Lung (tissue), 12 donors: ENCODE results near the gene C2orf76. TPM values are rescaled to one million over a fixed set of nuclear protein-coding genes. Genes with fewer than 3 reads are reported as not detected.
A peak's percentile ranks its signal among the peaks of the same experiment; 100 is the strongest.

ENCODE experiments used
- ATAC-seq: fragments of 200-7000 bp; cut with Tn5 transposase; one replicate; pipeline ENCODE4 v1.9.1; 2020; ENCODE audit warnings: moderate number of reproducible peaks; ENCODE audit not compliant: insufficient read depth, low FRiP score
- DNase-seq, 3 donors: peaks; one replicate each; pipeline ENCODE4 v3.0.0-alpha.2; 2013 to 2017
- H3K27ac ChIP-seq, 2 donors: one replicate each; pipeline ENCODE4 v1.5.1; 2013; ENCODE audit warnings: mild to moderate bottlenecking in 2 of 2, moderate library complexity in 2 of 2, control low read depth in 1 of 2, inconsistent platforms in 1 of 2, low read depth in 1 of 2, low read length in 1 of 2
- H3K27me3 ChIP-seq, 3 donors: one replicate each; pipeline ENCODE4 v1.5.1; 2013; ENCODE audit warnings: low read length in 2 of 3; ENCODE audit not compliant: control insufficient read depth in 3 of 3, insufficient read depth in 3 of 3
- H3K36me3 ChIP-seq, 4 donors: one replicate each; pipeline ENCODE4 v1.5.1; 2013; ENCODE audit warnings: low read length in 4 of 4, mild to moderate bottlenecking in 1 of 4, moderate library complexity in 1 of 4; ENCODE audit not compliant: control insufficient read depth in 4 of 4, insufficient read depth in 4 of 4
- H3K4me1 ChIP-seq, 5 donors: one replicate each; pipeline ENCODE4 v1.5.1; 2013; ENCODE audit warnings: low read length in 5 of 5, mild to moderate bottlenecking in 2 of 5, moderate library complexity in 1 of 5; ENCODE audit not compliant: control insufficient read depth in 5 of 5, insufficient read depth in 5 of 5
- H3K4me3 ChIP-seq: one replicate; pipeline ENCODE4 v1.5.1; 2013; ENCODE audit warnings: mild to moderate bottlenecking, control low read depth, moderate library complexity
- H3K9ac ChIP-seq, 2 donors: one replicate each; pipeline ENCODE4 v1.5.1; 2013; ENCODE audit warnings: low read length in 2 of 2, control low read depth in 1 of 2; ENCODE audit not compliant: insufficient read depth in 1 of 2
- H3K9me3 ChIP-seq, 4 donors: one replicate each; pipeline ENCODE4 v1.5.1; 2013; ENCODE audit warnings: low read length in 3 of 4, mild to moderate bottlenecking in 1 of 4, moderate library complexity in 1 of 4; ENCODE audit not compliant: control insufficient read depth in 4 of 4, insufficient read depth in 3 of 4
- CTCF ChIP-seq: IDR thresholded peaks from 2 replicates; pipeline ENCODE4 v1.5.1; 2012; ENCODE audit warnings: mild to moderate bottlenecking; ENCODE audit errors: control extremely low read depth, extremely low read depth
- WGBS, 2 donors: extraction: QIAGEN DNeasy Blood & Tissue Kit; methylation state at CpG; one replicate each; pipeline ENCODE4 v1.1.7; 2013; 5-methylcytosine and 5-hydroxymethylcytosine counted together
- polyA plus RNA-seq, 2 donors: library from polyadenylated mRNA; stranded (reverse); fragments of 200-250 nt; gene quantifications; one replicate each; pipeline ENCODE4 v1.2.1, GENCODE V29; 2013
- total RNA-seq, 2 donors: library from RNA; depleted of rRNA in 1 of 2; stranded (reverse); fragments of >200 nt in 1 of 2; gene quantifications; one replicate each; pipeline ENCODE4 v1.2.1, GENCODE V29; 2014 to 2021
- donor health status: control.
- donor health status: control.
- donor health status: Bipolar disorder and iron deficiency.
- donor health status: healthy.
- donor health status: DM: yes; HTN: yes; CAD: no.

C2orf76 gene
- total and polyA plus RNA-seq, 4 donors: 9.1 to 24.6 (median 17.3) TPM

DNA sequence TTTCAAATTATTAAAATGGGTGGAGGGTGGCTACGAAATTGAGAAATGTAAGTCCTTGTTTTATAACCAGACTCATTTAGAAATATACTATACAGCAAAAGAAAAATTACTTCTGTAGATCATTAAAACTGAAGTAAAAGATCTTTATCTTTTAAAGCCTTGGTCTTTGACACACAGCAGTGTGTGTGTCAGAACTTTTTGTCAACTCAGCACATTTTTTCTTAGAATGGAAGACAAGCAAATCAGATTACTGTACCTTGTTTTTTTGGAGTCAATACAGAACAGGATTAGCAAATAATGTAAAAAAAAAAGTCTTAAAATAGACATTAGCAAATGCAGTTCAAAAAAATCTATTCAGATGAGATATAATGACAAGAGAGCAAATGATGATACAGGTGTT lies 49.1 kb downstream of the C2orf76 start:
- Histone ChIP-seq H3K27me3 (no peaks in the 10 kb centered on the region), H3K4me3 (no peak overlapping the region), H3K9me3 (no peaks in the 10 kb centered on the region), H3K9ac (no peak overlapping the region), H3K27ac (no peak overlapping the region), H3K36me3 (no peaks in the 10 kb centered on the region), H3K4me1 (no peaks in the 10 kb centered on the region)
- DNase-seq (no peak), ATAC-seq (no peak)
- TF ChIP-seq CTCF: no peak
- 91 to 95% methylated on average over 1 of the region's 1 CpG for WGBS, 2 donors

DNA sequence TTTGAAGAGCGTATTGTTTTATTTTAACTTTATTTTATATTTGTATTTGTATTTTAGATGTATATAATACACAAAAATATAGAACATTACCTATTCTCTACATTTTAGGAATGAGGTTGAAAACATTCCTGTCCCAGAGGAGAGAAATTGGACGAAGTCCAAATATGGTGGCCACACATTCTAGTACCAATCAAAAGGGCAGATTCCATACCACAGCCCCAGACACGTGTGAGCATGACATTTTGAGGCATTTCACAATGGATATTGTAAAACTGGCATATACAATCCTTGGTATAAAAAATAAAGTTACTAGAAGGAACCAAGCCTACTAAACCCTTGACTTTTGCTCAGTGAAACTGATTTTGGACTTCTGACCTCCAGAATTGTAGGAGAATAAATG lies 50.6 kb downstream of the C2orf76 start:
- Histone ChIP-seq H3K27ac (no peak overlapping the region), H3K27me3 (no peaks in the 10 kb centered on the region), H3K36me3 (peaks cover 0 to 1% (median 0%) of the 10 kb centered on the region in 4 donors), H3K4me3 (no peak overlapping the region), H3K9ac (no peak overlapping the region), H3K4me1 (no peaks in the 10 kb centered on the region), H3K9me3 (no peaks in the 10 kb centered on the region)
- TF ChIP-seq CTCF: no peak
- no peak for DNase-seq
- WGBS, 2 donors: 77 to 81% methylated on average over 3 of the region's 3 CpGs
- ATAC-seq: no peak

GRCh38 chr2:119315241-119315925 lies 51.3 kb downstream of the C2orf76 start:
- Histone ChIP-seq H3K9me3 (no peaks in the 10 kb centered on the region), H3K9ac (no peak overlapping the region), H3K4me1 (no peaks in the 10 kb centered on the region), H3K27ac (peak overlapping the region in 1 of 2 donors; percentile 9), H3K4me3 (no peak overlapping the region), H3K36me3 (peaks cover 0 to 3% (median 0%) of the 10 kb centered on the region in 4 donors), H3K27me3 (no peaks in the 10 kb centered on the region)
- ATAC-seq (no peak), DNase-seq (no peak)
- TF ChIP-seq CTCF: no peak
- WGBS, 2 donors: 79 to 83% methylated on average over 4 of the region's 4 CpGs

DNA sequence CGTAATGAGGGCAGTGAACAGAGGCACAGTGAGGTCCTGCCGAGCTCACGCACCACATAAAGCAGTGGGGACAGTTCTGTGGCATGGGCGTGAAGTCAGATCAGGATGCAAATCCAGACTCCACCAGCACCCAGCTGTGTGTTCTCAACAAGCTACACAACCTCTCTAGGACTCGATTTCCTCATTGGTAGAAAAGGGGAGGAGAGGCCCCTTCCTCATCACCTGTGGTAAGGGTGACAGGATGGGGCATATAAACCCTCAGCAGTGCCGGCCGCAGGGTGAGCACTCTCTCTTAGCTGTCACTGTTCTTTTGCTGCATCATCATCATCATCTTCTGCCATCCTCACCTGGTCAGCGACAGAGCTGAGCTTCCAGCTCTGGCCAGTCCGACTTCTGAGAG lies 54.8 kb downstream of the C2orf76 start:
- H3K9me3 ChIP-seq: no peaks in the 10 kb centered on the region
- H3K9ac ChIP-seq: no peak overlapping the region
- H3K27ac ChIP-seq: no peak overlapping the region
- H3K27me3 ChIP-seq: no peaks in the 10 kb centered on the region
- H3K4me3 ChIP-seq: no peak overlapping the region
- DNase-seq (no peak), ATAC-seq (no peak)
- H3K4me1 ChIP-seq: no peaks in the 10 kb centered on the region
- TF ChIP-seq CTCF: no peak
- 91 to 95% methylated on average over 9 of the region's 9 CpGs for WGBS, 2 donors
- H3K36me3 ChIP-seq: peaks cover 0 to 3% (median 0%) of the 10 kb centered on the region in 4 donors
